ENCODE measurements around the gene DTX1.

DNA sequence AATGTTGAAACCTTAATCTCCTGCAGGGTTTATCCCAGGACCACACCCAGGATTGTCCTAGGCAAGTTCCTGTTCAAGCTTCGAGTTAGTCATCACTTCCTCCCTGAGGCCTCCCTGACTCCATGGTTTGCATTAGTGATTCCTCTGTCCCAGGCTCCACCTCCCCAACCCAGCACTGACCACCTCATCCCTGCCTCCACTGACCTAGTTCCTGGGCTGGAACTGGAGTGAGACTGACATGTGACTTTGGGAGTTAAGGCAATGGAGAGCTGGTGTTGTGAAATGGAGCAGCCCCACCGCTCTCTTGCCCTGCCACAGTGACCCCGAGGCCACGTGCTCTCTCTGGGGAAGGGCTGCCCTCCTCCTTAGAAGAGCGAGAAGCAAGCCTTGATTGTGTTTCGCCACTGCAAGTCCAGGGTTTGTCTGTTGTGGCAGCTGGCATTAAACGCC is 15.8 kb upstream of the DTX1 start:
- TF ChIP-seq POLR2A (IDR thresholded peaks at IDR 0.05) = no peak
- TF ChIP-seq, protein P1, sequence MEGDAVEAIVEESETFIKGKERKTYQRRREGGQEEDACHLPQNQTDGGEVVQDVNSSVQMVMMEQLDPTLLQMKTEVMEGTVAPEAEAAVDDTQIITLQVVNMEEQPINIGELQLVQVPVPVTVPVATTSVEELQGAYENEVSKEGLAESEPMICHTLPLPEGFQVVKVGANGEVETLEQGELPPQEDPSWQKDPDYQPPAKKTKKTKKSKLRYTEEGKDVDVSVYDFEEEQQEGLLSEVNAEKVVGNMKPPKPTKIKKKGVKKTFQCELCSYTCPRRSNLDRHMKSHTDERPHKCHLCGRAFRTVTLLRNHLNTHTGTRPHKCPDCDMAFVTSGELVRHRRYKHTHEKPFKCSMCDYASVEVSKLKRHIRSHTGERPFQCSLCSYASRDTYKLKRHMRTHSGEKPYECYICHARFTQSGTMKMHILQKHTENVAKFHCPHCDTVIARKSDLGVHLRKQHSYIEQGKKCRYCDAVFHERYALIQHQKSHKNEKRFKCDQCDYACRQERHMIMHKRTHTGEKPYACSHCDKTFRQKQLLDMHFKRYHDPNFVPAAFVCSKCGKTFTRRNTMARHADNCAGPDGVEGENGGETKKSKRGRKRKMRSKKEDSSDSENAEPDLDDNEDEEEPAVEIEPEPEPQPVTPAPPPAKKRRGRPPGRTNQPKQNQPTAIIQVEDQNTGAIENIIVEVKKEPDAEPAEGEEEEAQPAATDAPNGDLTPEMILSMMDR (IDR thresholded peaks at IDR 0.05 in 4 of 5, conservative IDR thresholded peaks at IDR 0.05 in 1 of 5) = no peak
